ENCODE results near the gene STPG3.

GRCh38 chr9:137266162-137266527 is 15.1 kb downstream of the STPG3 start:
- TF ChIP-seq PBX3 (IDR thresholded peaks at IDR 0.05): no peak
- no peak for TF ChIP-seq SMC3 (IDR thresholded peaks at IDR 0.05; ENCODE audit: low read depth, low read length)
- no peak for TF ChIP-seq CTCF (IDR thresholded peaks at IDR 0.05)
- no peak for TF ChIP-seq EP300 (IDR thresholded peaks at IDR 0.05; ENCODE audit: borderline replicate concordance in 1 of 2, low read depth in 1 of 2, low read length in 1 of 2)
- no peak for TF ChIP-seq USF2 (IDR thresholded peaks at IDR 0.05; ENCODE audit: borderline replicate concordance, low read depth, low read length)
- no peak for TF ChIP-seq JUND (IDR thresholded peaks at IDR 0.05)
- no peak for TF ChIP-seq YY1 (IDR thresholded peaks at IDR 0.05; ENCODE audit: low read depth)
- no peak for TF ChIP-seq RFX5 (IDR thresholded peaks at IDR 0.05; ENCODE audit: low read length)

Data from SK-N-SH (cell line).